Stimulated activated CD4-positive, alpha-beta T cell treated with anti-CD3 and anti-CD28 coated beads, Interleukin-4, amount 100 ng/mL, for 4 hours (primary cell): ENCODE results near the gene RNF5.

Experiments
- DNase-seq, 2 experiments: peaks; one replicate each; pipeline ENCODE4 v3.0.0-alpha.2; 2020

Gene RNF5

GRCh38 chr6:32213649-32214048 lies 35.4 kb downstream of the RNF5 start:
- DNase-seq, result no peak

DNA sequence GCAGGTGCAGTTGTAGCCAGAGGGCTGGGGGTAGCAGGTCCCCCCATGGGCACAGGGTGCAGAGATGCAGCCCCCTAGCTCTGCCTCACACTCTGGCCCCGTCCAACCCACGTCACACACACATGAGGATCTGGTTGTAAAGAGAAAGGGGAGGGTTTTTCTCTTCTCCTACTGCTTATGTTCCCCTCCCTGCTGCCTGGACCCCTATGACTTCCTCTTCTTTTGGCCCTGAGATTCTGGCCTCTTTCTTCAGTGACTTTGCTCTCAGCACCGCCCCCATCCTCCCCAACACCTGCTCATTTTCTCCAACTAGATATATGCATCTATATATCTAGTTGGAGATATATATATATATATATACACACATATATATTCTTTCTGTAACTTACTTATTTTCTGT lies 35.9 kb downstream of the RNF5 start:
- DNase-seq, result no peak

GRCh38 chr6:32215617-32216016 lies 37.4 kb downstream of the RNF5 start:
- DNase-seq, result no peak

DNA sequence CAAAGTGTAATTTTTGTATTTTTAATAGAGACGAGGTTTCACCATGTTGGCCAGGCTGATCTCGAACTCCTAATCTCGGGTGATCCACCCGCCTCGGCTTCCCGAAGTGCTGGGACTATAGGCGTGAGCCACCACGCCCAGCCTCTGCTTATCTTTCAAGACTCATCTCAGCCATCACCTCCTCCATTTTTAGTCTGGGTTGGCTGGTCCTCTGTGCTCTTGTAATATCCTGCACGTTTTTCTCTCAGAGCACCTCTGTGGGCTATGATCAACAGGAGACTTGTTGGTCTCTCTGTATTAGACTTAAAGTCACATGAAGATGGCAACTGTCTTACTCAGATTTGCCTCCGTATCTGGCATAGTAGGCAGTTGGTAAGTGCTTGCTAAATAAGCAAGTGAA lies 38.1 kb downstream of the RNF5 start:
- DNase-seq, result no peak

DNA sequence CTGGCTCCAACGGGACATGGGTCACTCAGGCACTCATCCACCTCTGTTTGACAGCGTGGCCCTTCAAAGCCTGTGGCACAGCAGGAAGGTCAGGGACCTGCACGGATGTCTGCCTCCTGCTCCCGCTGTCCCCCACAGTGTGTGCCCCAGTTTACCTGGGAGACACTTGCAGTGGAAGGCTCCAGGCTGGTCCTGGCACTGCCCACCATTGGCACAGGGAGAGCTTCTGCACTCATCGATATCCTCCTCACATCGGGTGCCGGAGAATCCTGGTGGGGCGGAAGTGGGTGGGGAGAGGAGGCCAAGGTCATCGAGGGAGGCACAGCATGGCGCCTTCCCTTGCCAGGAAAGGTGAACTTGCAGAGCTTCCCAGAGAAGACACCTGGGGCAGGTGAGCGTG lies 38.8 kb downstream of the RNF5 start:
- no peak for DNase-seq

DNA sequence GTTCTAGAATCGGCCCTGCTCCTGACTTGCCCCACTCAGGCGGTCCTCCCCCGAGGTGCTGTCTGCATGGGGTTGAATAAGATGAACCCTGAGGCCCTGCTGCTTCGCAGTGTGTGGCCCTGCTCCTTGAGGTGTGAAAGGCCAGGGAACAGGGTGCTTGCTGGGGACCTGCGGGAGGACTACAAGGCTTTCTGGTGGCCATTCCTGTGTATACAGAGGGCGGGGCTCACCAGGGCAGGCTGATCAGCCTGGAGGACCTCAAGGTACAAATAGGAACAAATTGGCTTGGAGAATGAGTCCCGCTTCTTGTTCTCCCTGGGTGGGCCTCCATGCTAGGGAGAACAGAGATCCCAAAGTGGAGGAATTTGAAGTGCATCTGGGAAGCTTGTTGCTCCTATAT lies 40.0 kb downstream of the RNF5 start:
- DNase-seq, result no peak

GRCh38 chr6:32220021-32220420 lies 41.8 kb downstream of the RNF5 start:
- DNase-seq, result no peak

DNA sequence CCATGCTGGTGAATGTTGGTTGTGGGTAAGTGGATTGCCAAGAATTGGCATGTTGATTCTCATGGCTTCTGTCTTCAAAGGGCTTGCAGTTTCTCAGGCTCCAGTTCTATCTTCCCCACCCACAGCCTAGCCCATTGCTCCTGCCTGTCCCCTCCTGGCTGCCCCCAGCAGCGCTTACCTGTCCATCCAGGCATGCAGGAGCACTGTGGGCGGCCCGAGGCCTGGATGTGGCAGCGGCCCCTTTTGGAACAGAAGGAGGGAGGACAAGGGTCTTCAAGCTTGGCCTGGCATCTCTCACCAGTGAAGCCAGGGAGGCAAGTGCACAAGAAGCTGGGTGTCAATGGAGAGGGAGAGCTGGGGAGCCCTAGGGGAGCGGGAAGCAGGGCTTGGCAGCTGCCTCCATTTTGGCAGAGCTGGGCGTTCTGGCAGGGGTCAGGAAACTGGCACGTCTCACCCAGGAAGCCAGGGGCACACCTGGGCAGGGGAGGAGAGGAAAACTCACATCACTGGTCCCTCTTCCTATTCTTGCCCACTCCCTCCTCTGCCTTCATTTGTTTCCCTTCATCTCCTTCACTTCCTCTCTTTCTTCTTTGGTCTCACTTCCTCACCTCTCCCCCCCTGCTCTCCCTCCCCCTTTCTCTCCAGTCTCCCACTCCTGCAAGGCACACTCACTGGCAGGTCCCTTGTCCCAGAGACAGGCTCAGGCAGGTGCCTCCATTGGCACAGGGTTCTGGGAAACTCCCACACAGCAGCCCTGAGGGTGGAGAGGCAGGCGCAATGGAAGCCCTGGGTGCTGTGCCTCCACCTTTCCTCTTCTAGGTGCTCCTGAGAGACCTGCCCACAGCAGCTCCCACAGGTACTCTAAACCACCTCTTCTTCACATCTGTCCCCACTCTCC lies 44.4 kb downstream of the RNF5 start:
- no peak for DNase-seq

- DNase-seq, result no peak
Measured at GRCh38 chr6:32223258-32224235, 45.3 kb downstream of the RNF5 start, which contains the start of gene NOTCH4. TSS of gene NOTCH4 (minus strand) at chr6:32224067. CDS start at chr6:32223928, 139 bp downstream.

GRCh38 chr6:32224696-32225095 lies 46.5 kb downstream of the RNF5 start:
- DNase-seq, result no peak

- no peak for DNase-seq
Measured at GRCh38 chr6:32226434-32226833, 48.2 kb downstream of the RNF5 start.
